ENCODE measurements around the gene ARHGAP21.

Gene ARHGAP21

DNA sequence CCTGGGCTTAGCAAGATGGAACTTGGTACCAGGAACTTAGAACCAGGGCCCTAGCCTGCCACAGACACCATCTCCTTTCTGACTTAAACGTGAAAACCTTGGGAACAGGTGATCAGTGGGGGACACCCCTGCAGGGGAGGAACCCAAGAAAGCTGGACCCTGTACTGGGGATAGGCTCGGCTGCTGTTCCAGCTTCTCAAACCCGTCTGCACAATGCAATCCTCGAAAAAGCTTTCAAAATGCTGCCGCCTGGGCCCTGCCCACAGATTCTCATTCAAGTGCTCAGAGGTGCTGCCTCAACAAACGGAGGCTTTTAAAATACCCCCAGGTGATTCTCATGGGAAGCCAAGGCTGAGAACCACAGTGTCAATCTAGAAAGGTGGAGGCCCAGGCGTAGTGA is 169.7 kb downstream of the ARHGAP21 start:
- in situ Hi-C loops (cut with HindIII; ENCODE audit: low sequenced_read_pairs) = no loop called here
- DNase-seq (ENCODE audit: low read depth, low spot score) = no peak
- TF ChIP-seq, protein P1, sequence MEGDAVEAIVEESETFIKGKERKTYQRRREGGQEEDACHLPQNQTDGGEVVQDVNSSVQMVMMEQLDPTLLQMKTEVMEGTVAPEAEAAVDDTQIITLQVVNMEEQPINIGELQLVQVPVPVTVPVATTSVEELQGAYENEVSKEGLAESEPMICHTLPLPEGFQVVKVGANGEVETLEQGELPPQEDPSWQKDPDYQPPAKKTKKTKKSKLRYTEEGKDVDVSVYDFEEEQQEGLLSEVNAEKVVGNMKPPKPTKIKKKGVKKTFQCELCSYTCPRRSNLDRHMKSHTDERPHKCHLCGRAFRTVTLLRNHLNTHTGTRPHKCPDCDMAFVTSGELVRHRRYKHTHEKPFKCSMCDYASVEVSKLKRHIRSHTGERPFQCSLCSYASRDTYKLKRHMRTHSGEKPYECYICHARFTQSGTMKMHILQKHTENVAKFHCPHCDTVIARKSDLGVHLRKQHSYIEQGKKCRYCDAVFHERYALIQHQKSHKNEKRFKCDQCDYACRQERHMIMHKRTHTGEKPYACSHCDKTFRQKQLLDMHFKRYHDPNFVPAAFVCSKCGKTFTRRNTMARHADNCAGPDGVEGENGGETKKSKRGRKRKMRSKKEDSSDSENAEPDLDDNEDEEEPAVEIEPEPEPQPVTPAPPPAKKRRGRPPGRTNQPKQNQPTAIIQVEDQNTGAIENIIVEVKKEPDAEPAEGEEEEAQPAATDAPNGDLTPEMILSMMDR (IDR thresholded peaks at IDR 0.05; ENCODE audit: low read depth, low read length) = no peak

DNA sequence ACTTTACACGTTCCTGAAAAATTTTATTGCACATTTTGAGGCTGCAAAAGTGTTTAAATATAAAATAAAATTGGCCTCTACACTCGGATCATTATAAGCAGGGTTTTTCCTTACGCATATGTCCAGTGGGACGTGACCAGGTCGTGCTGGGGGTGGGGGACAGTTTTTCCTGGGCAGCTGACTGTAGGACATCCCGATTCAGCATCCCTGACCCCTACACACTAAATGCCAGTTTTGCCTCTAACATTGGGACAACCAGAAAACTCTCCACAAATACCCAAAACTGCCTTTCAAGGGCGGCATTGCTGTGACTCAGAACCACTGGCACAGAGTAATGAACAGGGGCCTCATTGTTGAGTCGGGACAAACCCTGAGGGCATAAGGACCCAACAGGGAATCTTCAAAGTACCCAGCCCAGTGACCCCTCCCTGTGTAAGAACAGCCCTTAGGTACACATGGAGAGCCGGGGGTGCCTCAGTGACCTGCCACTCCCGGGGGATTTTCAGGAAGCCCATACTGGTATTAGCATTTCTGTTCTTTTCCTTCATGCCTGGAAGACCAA is 170.6 kb downstream of the ARHGAP21 start:
- H3K4me3 ChIP-seq (ENCODE audit: low read depth, low read length) = no peak overlapping the region
- in situ Hi-C loops (cut with HindIII; ENCODE audit: low sequenced_read_pairs) = no loop called here
- TF ChIP-seq, protein P1 (IDR thresholded peaks at IDR 0.05; ENCODE audit: low read depth, low read length) = no peak
- no peak for DNase-seq (ENCODE audit: low read depth, low spot score)

More for the DNA sequence above, 169.7 kb downstream of the ARHGAP21 start:
- no peak overlapping the region for H3K4me3 ChIP-seq (ENCODE audit: low read depth, low read length)

- no peak overlapping the region for H3K4me3 ChIP-seq (ENCODE audit: low read depth, low read length)
- DNase-seq (ENCODE audit: low read depth, low spot score) = no peak
- in situ Hi-C loops (cut with HindIII; ENCODE audit: low sequenced_read_pairs) = no loop called here
- TF ChIP-seq, protein P1 (IDR thresholded peaks at IDR 0.05; ENCODE audit: low read depth, low read length) = peak; percentile 43
Measured at GRCh38 chr10:24552346-24553016, 171.2 kb downstream of the ARHGAP21 start.

- H3K4me3 ChIP-seq (ENCODE audit: low read depth, low read length) = no peak overlapping the region
- in situ Hi-C loops (cut with HindIII; ENCODE audit: low sequenced_read_pairs) = no loop called here
- no peak for DNase-seq (ENCODE audit: low read depth, low spot score)
- TF ChIP-seq, protein P1 (IDR thresholded peaks at IDR 0.05; ENCODE audit: low read depth, low read length) = no peak
Measured at GRCh38 chr10:24551161-24551560, 172.5 kb downstream of the ARHGAP21 start.

DNA sequence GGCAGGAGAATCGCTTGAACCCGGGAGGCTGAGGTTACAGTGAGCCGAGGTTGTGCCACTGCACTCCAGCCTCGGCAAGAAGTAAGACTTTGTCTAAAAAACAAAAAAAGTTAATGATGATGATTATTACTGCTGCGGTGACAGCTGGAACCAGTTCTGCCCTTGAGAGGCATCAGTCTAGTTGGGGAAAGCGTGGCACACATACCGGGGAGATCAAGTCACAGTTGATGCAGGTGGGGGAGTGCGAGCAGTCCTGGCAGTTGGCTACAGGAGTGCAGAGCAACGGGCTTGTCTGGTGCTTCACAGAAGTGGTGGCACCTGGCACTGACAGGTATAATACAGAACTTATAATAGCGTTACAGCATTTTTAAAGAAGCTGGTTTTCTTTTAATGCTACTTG is 173.0 kb downstream of the ARHGAP21 start:
- no peak overlapping the region for H3K4me3 ChIP-seq (ENCODE audit: low read depth, low read length)
- in situ Hi-C loops (cut with HindIII; ENCODE audit: low sequenced_read_pairs) = no loop called here
- TF ChIP-seq, protein P1 (IDR thresholded peaks at IDR 0.05; ENCODE audit: low read depth, low read length) = no peak
- no peak for DNase-seq (ENCODE audit: low read depth, low spot score)

- DNase-seq (ENCODE audit: low read depth, low spot score) = no peak
- no peak overlapping the region for H3K4me3 ChIP-seq (ENCODE audit: low read depth, low read length)
Measured at GRCh38 chr10:24545585-24545984, 178.1 kb downstream of the ARHGAP21 start.

More at GRCh38 chr10:24545585-24545984, 178.1 kb downstream of the ARHGAP21 start:
- in situ Hi-C loops (cut with HindIII; ENCODE audit: low sequenced_read_pairs) = no loop called here
- TF ChIP-seq, protein P1 (IDR thresholded peaks at IDR 0.05; ENCODE audit: low read depth, low read length) = no peak

All from astrocyte of the spinal cord (primary cell).